H9 (cell line): Measurements from ENCODE around the gene CNDP2. TPM values are rescaled to one million over a fixed set of nuclear protein-coding genes. Genes with fewer than 3 reads are reported as not detected.

Experiments used
- DNase-seq: peaks from one replicate; pipeline ENCODE4 v3.0.0-alpha.2; 2017
- H2AFZ ChIP-seq: one replicate; pipeline ENCODE4 v1.6.1; 2013; ENCODE audit warnings: mild to moderate bottlenecking, low read length, control low read depth, moderate library complexity
- H2AK5ac ChIP-seq: 2 replicates; pipeline ENCODE4 v1.6.1; 2013; ENCODE audit warnings: low read length, control low read depth, mixed read lengths; ENCODE audit not compliant: insufficient read length
- H2BK120ac ChIP-seq: one replicate; pipeline ENCODE4 v1.6.1; 2013; ENCODE audit warnings: low read depth, mild to moderate bottlenecking, low read length, control low read depth, inconsistent platforms; ENCODE audit not compliant: poor library complexity, severe bottlenecking
- H2BK12ac ChIP-seq: 2 replicates; pipeline ENCODE4 v1.6.1; 2013; ENCODE audit warnings: low read length, control low read depth, mixed read lengths, low read depth; ENCODE audit not compliant: insufficient read length
- H2BK15ac ChIP-seq: 2 replicates; pipeline ENCODE4 v1.6.1; 2013; ENCODE audit warnings: low read depth, low read length, control low read depth
- H2BK20ac ChIP-seq: one replicate; pipeline ENCODE4 v1.6.1; 2013; ENCODE audit warnings: low read depth, mild to moderate bottlenecking, low read length, control low read depth, inconsistent platforms; ENCODE audit not compliant: poor library complexity, severe bottlenecking
- H2BK5ac ChIP-seq: 2 replicates; pipeline ENCODE4 v1.6.1; 2013; ENCODE audit warnings: low read length, control low read depth, mixed read lengths; ENCODE audit not compliant: insufficient read length
- H3K14ac ChIP-seq: 2 replicates; pipeline ENCODE4 v1.6.1; 2013; ENCODE audit warnings: low read length, control low read depth; ENCODE audit not compliant: insufficient read depth
- H3K18ac ChIP-seq: 2 replicates; pipeline ENCODE4 v1.6.1; 2013; ENCODE audit warnings: low read depth, mild to moderate bottlenecking, mixed read lengths, low read length, control low read depth; ENCODE audit not compliant: insufficient read length
- H3K23ac ChIP-seq: 2 replicates; pipeline ENCODE4 v1.6.1; 2013; ENCODE audit warnings: low read length, control low read depth, mixed read lengths, low read depth; ENCODE audit not compliant: insufficient read length
- H3K23me2 ChIP-seq: 2 replicates; pipeline ENCODE4 v1.6.1; 2013; ENCODE audit warnings: low read depth, mild to moderate bottlenecking, mixed read lengths, low read length, control low read depth; ENCODE audit not compliant: insufficient read length, poor library complexity, severe bottlenecking
- H3K27ac ChIP-seq: 2 replicates; pipeline ENCODE4 v1.5.1; 2013; ENCODE audit warnings: low read length, control low read depth, mixed read lengths, low read depth; ENCODE audit not compliant: insufficient read length
- H3K27me3 ChIP-seq: 2 replicates; pipeline ENCODE4 v1.6.1; 2013; ENCODE audit warnings: low read length, control low read depth, inconsistent platforms; ENCODE audit not compliant: insufficient read depth
- H3K4ac ChIP-seq: 2 replicates; pipeline ENCODE4 v1.6.1; 2013; ENCODE audit warnings: low read depth, mild to moderate bottlenecking, control low read depth, inconsistent platforms, low read length, moderate library complexity
- H3K4me1 ChIP-seq: 2 replicates; pipeline ENCODE4 v1.6.1; 2013; ENCODE audit warnings: low read length, control low read depth, inconsistent platforms; ENCODE audit not compliant: insufficient read depth
- H3K4me2 ChIP-seq: 2 replicates; pipeline ENCODE4 v1.6.1; 2013; ENCODE audit warnings: low read length, control low read depth, mixed read lengths; ENCODE audit not compliant: insufficient read length, insufficient read depth
- H3K56ac ChIP-seq: 2 replicates; pipeline ENCODE4 v1.6.1; 2013; ENCODE audit warnings: low read depth, mild to moderate bottlenecking, mixed read lengths, low read length, control low read depth; ENCODE audit not compliant: insufficient read length
- H3K79me1 ChIP-seq: 2 replicates; pipeline ENCODE4 v1.6.1; 2013; ENCODE audit warnings: low read depth, mild to moderate bottlenecking, moderate library complexity, low read length, control low read depth, inconsistent platforms; ENCODE audit not compliant: insufficient read depth, poor library complexity, severe bottlenecking
- H3K79me2 ChIP-seq: 2 replicates; pipeline ENCODE4 v1.6.1; 2013; ENCODE audit warnings: low read length, control low read depth, inconsistent platforms; ENCODE audit not compliant: insufficient read depth
- H3K9ac ChIP-seq: 2 replicates; pipeline ENCODE4 v1.6.1; 2013; ENCODE audit warnings: low read length, control low read depth, mixed read lengths; ENCODE audit not compliant: insufficient read length; ENCODE audit errors: extremely low read depth
- H3K9me3 ChIP-seq: one replicate; pipeline ENCODE4 v1.6.1; 2013; ENCODE audit warnings: low read depth, low read length, inconsistent platforms; ENCODE audit not compliant: control insufficient read depth
- H3T11ph ChIP-seq: one replicate; pipeline ENCODE4 v1.6.1; 2013; ENCODE audit warnings: mild to moderate bottlenecking, low read length, control low read depth, inconsistent platforms
- H4K20me1 ChIP-seq: one replicate; pipeline ENCODE4 v1.6.1; 2013; ENCODE audit not compliant: control insufficient read depth, insufficient read length, insufficient read depth
- H4K5ac ChIP-seq: 2 replicates; pipeline ENCODE4 v1.6.1; 2013; ENCODE audit warnings: low read depth, mild to moderate bottlenecking, mixed read lengths, low read length, control low read depth; ENCODE audit not compliant: insufficient read length
- H4K8ac ChIP-seq: replicated peaks from 2 replicates; pipeline ENCODE4 v1.6.1; 2013; ENCODE audit warnings: low read length, control low read depth, mixed read lengths, low read depth; ENCODE audit not compliant: insufficient read length
- H4K91ac ChIP-seq: 2 replicates; pipeline ENCODE4 v1.6.1; 2013; ENCODE audit warnings: low read depth, mild to moderate bottlenecking, moderate library complexity, mixed read lengths, low read length, control low read depth; ENCODE audit not compliant: insufficient read length
- H3K27ac Mint-ChIP-seq, 3 experiments: 2 replicates in 2 of 3; 3 replicates in 1 of 3; pipeline ENCODE4 v1.8.0; 2020 to 2021; ENCODE audit warnings: mixed read lengths in 3 of 3, mild to moderate bottlenecking in 1 of 3, moderate library complexity in 1 of 3
- H3K27me3 Mint-ChIP-seq: 2 replicates; pipeline ENCODE4 v1.8.0; 2021; ENCODE audit warnings: low read depth, mild to moderate bottlenecking, moderate library complexity, mixed read lengths
- H3K36me3 Mint-ChIP-seq, 3 experiments: 2 replicates in 2 of 3; 3 replicates in 1 of 3; pipeline ENCODE4 v1.8.0; 2020 to 2021; ENCODE audit warnings: low read depth in 3 of 3, mixed read lengths in 3 of 3; ENCODE audit not compliant: insufficient read depth in 1 of 3
- H3K4me1 Mint-ChIP-seq, 2 experiments: 2 replicates each; pipeline ENCODE4 v1.8.0; 2020; ENCODE audit warnings: mixed read lengths in 2 of 2
- H3K4me3 Mint-ChIP-seq, 2 experiments: 2 replicates in 1 of 2; 3 replicates in 1 of 2; pipeline ENCODE4 v1.8.0; 2020 to 2021; ENCODE audit warnings: mild to moderate bottlenecking in 2 of 2, mixed read lengths in 2 of 2, moderate library complexity in 1 of 2
- H3K9me3 Mint-ChIP-seq, 2 experiments: 2 replicates in 1 of 2; 3 replicates in 1 of 2; pipeline ENCODE4 v1.8.0; 2020; ENCODE audit warnings: mild to moderate bottlenecking in 2 of 2, mixed read lengths in 2 of 2, moderate library complexity in 1 of 2
- CTCF ChIP-seq: fragments of 200-600 bp; sonication (generic); conservative IDR thresholded peaks from 3 replicates; pipeline ENCODE4 v1.8.0; 2021; ENCODE audit warnings: antibody characterized with exemption, mild to moderate bottlenecking
- WGBS: extraction: QIAGEN DNeasy Blood & Tissue Kit; methylation state at CpG from one replicate; pipeline ENCODE4 v1.1.7; 2013; ENCODE audit warnings: missing lambda C conversion rate, low lambda C conversion rate, mixed read lengths; ENCODE audit not compliant: insufficient read length; ENCODE audit errors: extremely low coverage; 5-methylcytosine and 5-hydroxymethylcytosine counted together
- total RNA-seq: library from RNA; stranded (reverse); gene quantifications from 2 replicates; pipeline ENCODE4 v1.2.1, GENCODE V29; 2021

The CNDP2 gene
- total RNA-seq, 1 experiment from 2014 or later = 212 TPM

DNA sequence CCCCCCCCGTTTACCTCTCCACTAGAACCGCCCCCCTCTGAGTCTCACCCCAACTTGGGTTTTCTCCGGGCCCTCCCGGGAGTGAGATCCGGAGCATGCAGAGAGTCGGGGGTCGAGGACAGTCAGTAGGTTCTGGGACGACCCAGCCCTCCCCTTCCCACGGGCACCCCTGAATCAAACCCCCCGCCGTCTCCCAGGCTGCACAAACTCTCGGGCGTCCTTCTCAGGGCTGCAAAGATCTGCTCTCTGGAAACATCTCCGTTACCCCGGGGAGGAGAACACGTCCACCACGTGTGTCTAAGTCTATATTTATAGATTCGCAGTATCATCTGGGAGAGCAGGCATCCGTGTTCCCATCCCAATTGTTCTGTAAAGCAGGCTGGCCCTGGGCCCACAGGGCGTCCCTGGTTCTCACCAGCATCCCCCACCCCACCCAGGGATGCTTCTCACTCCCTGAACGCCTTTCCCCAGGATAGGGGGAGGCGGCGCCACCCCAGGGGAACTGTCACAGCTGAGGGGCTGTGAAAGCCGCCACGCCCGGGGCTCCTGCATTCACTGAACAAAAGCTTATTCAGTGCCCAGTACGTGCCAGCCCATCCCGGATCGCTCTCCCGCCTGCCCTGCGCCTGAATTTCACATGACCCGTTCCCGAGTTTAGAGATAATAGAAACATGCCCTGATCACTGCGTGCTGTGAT, 38.3 kb upstream of the CNDP2 start:
- no peak for TF ChIP-seq CTCF
- no peak overlapping the region for H3K27ac Mint-ChIP-seq

More for the DNA sequence above, 38.3 kb upstream of the CNDP2 start:
- Histone ChIP-seq H2AFZ (no peak overlapping the region), H3K14ac (no peak overlapping the region), H3K23ac (no peak overlapping the region), H2BK120ac (no peak overlapping the region), H3T11ph (no peak overlapping the region), H4K20me1 (no peaks in the 10 kb centered on the region), H2BK20ac (no peak overlapping the region), H2BK12ac (no peak overlapping the region), H3K4ac (no peak overlapping the region), H3K23me2 (peaks cover 6% of the 10 kb centered on the region), H3K9me3 (no peaks in the 10 kb centered on the region), H4K8ac (no peak overlapping the region), H3K4me1 (no peaks in the 10 kb centered on the region; the same call in 1 of the 2 replicates), H3K79me1 (no peaks in the 10 kb centered on the region), H2AK5ac (no peak overlapping the region), H3K79me2 (no peaks in the 10 kb centered on the region), H3K4me2 (peak overlapping the region; percentile 50), H2BK5ac (no peak overlapping the region), H4K5ac (no peak overlapping the region), H3K18ac (no peak overlapping the region), H3K56ac (no peak overlapping the region), H2BK15ac (no peak overlapping the region), H3K27ac (no peak overlapping the region), H3K27me3 (peaks cover 27% of the 10 kb centered on the region; the same call in 1 of the 2 replicates), H4K91ac (no peak overlapping the region), H3K9ac (no peak overlapping the region)
- H3K4me1 Mint-ChIP-seq = peaks cover 12 to 24% of the 10 kb centered on the region in 2 experiments
- DNase-seq = no peak
- peak overlapping the region; percentile 70 to 95 for H3K4me3 Mint-ChIP-seq
- peaks cover 76% of the 10 kb centered on the region for H3K27me3 Mint-ChIP-seq
- no CpG with 5 or more reads among the region's 34 CpGs for WGBS
- H3K9me3 Mint-ChIP-seq = no peaks in the 10 kb centered on the region; a peak in 2 of 5 replicates
- no peaks in the 10 kb centered on the region; a peak in 1 of 7 replicates for H3K36me3 Mint-ChIP-seq
